ENCODE measurements around the gene OR2Z1.
"Not testable (repeated sequence)": the region's sequence is repeated elsewhere in the genome, so short reads cannot be mapped to it uniquely, and the experiment has no call there.

Gene OR2Z1

GRCh38 chr19:8703223-8703622 lies 18.2 kb upstream of the OR2Z1 start:
- DNase-seq (ENCODE audit: low read depth) = no peak

GRCh38 chr19:8705304-8705703 lies 16.1 kb upstream of the OR2Z1 start:
- not testable (repeated sequence) for DNase-seq (ENCODE audit: low read depth)

GRCh38 chr19:8705742-8706141 lies 15.7 kb upstream of the OR2Z1 start:
- DNase-seq (ENCODE audit: low read depth) = no peak

GRCh38 chr19:8710337-8710736 lies 11.1 kb upstream of the OR2Z1 start:
- DNase-seq (ENCODE audit: low read depth) = not testable (repeated sequence)

- no peak for DNase-seq (ENCODE audit: low read depth)
These were observed 598 bp downstream of the OR2Z1 start for GRCh38 chr19:8722032-8722431.

GRCh38 chr19:8724276-8724675 lies 2.8 kb downstream of the OR2Z1 start:
- DNase-seq (ENCODE audit: low read depth) = no peak

GRCh38 chr19:8731428-8732169 lies 10.2 kb downstream of the OR2Z1 start:
- no peak for DNase-seq (ENCODE audit: low read depth)

- DNase-seq (ENCODE audit: low read depth) = no peak
These were observed 16.9 kb downstream of the OR2Z1 start for GRCh38 chr19:8738377-8738776.

GRCh38 chr19:8739291-8740065 lies 18.0 kb downstream of the OR2Z1 start:
- DNase-seq (ENCODE audit: low read depth) = not testable (repeated sequence)

GRCh38 chr19:8767257-8767656 lies 45.8 kb downstream of the OR2Z1 start:
- not testable (repeated sequence) for DNase-seq (ENCODE audit: low read depth)

- DNase-seq (ENCODE audit: low read depth) = not testable (repeated sequence)
These were observed 47.8 kb downstream of the OR2Z1 start for GRCh38 chr19:8769265-8769664.

GRCh38 chr19:8773587-8773986 lies 52.2 kb downstream of the OR2Z1 start:
- not testable (repeated sequence) for DNase-seq (ENCODE audit: low read depth)

Measured in HS-27A (cell line).